ENCODE data around the gene SERPINA1.

Gene SERPINA1

DNA sequence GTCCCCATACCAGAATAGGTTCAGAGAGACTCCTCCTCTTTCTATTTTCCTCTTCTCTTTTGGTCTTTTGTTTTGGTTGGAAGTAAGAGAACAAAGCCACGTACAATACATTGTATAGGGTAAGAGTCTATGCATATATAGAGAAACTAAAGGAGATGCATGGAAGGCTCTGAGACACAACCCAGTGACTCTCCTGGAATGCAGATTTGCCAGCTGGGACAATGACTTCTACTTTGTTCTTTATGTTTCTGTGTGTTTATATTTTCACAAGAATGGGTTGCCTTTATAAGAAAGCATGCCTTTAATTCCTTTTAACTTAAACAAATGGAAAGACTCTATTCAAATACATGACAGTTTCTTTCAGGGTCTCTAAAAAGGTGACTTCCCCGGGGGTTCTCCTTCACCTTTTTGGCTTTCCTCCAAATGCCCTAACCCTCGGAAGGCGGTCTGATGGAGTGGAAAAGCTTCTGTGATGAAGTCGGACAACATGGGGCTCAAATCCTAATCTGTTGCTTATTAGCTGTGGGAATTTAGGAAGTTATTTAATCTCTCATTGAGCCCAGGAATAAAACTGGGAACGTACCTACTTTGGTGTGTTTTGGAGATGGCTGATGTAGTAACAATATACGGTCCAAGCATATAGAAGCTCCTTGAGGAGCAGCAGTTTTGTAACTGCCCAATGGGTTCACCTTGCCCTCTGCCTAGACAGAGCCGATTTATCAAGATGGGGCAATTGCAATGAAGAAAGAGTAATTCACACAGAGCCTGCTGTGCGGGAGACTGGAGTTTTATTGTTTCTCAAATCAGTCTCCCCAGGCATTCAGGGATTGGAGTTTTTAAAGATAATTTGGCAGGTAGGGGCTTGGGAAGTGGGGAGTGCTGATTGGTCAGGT is 9.1 kb upstream of the SERPINA1 start:
- DNase-seq (ENCODE audit: low read depth in 2 of 2): no peak

GRCh38 chr14:94396628-94397225 is 8.3 kb upstream of the SERPINA1 start:
- no peak for DNase-seq (ENCODE audit: low read depth in 2 of 2)

- no peak for DNase-seq (ENCODE audit: low read depth in 2 of 2)
Measured at GRCh38 chr14:94395888-94396574, 7.6 kb upstream of the SERPINA1 start.

- no peak for DNase-seq (ENCODE audit: low read depth in 2 of 2)
Measured at GRCh38 chr14:94395282-94395887, 7.0 kb upstream of the SERPINA1 start.

DNA sequence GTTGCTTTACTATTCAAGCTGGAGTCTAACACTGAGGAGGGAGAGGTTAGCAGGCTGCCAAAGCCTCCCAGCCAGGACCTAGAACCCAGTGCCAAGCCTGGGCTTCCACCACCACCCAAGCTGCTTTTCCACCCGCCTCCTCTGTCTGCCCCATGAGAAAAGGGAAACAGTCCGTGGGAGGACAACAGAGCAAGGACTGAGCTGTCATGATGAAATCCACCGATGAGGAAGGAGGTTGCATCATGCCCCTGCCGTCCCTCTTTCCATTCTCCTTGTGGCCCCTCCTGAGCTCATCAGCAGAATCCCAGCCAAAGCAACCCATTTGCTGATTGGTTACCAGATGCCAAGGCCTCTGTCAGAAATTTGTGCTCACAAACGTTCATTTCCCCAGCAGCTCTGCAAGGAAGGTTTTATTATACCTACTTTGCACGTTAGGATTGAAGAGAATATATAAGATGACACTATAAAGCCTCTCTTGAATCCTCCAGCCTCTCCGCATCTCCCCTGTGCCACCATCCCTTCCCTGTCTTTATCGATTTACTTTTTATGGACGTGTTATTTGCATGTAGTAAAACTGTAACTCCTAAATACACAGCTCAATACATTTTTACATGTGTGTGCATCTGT is 6.3 kb upstream of the SERPINA1 start:
- DNase-seq (ENCODE audit: low read depth in 2 of 2): no peak

- no peak for DNase-seq (ENCODE audit: low read depth in 2 of 2)
Measured at GRCh38 chr14:94394025-94394493, 5.7 kb upstream of the SERPINA1 start.

DNA sequence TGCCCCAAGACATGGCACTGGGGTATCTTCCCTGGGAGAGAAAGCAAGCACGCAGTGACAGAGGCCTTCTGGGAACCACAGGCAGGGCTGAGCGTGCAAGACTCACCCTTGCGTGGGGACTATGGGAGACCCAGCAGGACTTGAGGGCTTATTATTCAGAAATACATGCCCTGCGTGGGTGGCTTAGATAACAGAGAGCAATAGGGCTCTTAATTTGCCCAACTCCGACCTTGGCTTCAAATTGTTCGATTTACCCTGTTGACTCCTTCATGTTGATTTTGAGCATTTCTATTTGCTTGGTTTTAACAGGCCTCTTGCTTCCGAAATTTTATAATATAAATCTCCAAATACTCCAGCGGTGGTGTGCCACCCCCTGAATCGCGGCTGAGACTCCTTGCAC is 5.1 kb upstream of the SERPINA1 start:
- DNase-seq (ENCODE audit: low read depth in 2 of 2): no peak

DNA sequence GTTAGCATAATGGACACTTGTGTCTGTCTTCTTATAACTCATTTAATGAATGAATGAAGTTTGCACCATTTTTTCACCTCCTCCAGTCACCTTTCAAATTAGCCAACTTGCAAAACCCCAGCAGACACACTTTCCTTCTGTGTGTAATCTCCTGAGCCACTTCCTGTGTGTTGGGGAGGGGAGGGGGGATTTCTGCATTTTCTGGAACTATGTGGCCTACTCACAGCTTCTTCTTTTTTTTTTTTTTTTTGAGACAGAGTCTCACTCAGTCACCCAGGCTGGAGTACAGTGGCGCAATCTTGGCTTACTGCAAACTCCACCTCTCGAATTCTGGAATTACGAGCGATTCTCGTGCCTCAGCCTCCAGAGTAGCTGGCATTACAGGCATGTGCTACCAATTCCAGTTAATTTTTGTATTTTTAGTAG is 4.1 kb upstream of the SERPINA1 start:
- peak; percentile 40 to 47 for DNase-seq (ENCODE audit: low read depth in 2 of 2)

GRCh38 chr14:94391281-94391975 is 3.0 kb upstream of the SERPINA1 start:
- no peak for DNase-seq (ENCODE audit: low read depth in 2 of 2)

DNA sequence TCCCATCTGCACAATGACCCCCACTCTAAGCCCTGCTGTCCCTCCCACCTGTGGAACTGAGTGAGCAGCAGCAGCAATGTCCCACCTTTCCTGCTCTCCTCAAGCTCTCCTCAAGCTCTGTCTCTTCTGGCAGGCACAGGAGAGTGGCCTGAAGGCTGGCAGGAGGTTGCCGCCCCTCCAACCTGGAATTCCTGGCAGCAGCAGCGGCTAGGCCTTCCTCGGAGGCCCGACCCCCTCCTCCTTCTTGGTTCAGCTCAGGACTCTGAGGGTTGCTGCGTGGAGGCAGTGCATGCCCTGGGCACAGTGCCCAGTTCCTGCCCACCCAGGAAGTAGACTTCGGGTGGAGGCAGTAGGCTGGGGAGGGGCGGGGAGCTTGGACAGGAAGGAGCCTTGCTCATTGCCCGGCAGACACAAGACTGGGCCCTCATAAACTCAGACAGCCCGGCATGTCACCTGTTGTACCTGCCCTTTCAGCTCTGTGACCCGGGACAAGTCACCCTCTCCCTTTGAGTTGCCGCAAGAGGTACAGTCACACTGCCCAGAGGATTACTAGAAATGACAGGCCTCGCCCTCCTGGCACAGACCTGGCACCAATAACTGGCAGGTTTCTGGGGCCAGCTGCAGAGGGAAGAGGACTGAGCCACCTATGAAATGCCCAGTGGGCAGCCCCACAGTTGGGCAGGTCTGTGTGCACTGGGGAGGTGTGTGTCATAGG is 2.1 kb upstream of the SERPINA1 start:
- DNase-seq (ENCODE audit: low read depth in 2 of 2): no peak

DNA sequence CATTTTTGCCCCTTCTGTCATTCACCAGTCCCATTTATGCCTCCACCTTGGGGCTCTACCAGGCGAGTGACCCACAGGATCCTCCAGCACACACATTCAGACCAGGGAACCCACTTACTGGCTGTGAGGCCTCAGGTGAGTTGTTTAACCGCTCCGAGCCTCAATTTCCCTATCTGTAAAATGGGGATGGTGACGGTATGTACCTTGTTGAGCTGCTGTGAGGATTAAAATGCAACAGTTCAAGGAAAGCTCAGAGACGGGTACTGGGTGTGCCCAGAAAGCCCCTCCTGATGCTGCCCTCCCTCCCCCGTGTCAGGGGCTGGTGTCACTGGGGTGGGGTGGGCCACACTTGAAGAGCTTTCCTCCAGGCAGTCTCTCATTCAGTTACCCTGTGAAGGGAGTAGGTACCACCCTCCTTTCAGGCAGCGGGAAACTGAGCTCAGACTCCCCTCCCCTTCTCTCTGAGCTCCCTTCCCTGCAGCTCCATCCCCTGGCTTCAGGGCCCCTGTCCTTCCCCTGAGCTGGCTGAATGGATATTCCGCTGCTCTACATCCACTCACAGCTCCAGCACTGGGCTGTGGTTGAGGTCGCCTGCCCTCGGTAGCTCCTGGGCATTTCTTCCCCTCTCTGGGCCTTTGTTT is 1.4 kb upstream of the SERPINA1 start:
- DNase-seq (ENCODE audit: low read depth in 2 of 2): no peak

DNA sequence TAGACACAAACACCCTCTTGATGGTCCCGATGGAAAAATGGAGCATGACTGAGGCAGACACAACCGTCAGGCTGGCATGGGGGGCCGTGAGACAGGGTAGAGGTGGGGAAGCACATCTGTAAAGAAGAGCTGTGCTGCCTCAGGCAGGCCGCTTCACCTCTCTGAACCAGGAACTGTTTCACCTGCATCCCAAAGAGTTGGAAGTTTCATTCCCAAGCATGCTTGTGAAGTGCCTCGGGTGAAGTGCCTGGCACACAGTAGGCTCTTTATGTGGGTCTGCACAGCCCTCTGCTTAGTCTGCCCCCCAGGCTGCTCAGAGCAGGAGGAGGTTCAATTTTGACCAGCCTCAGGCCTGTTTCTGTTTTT is 685 bp upstream of the SERPINA1 start:
- no peak for DNase-seq (ENCODE audit: low read depth in 2 of 2)

- DNase-seq (ENCODE audit: low read depth in 2 of 2): no peak
Measured at GRCh38 chr14:94388027-94388383, 397 bp downstream of the SERPINA1 start.

DNA sequence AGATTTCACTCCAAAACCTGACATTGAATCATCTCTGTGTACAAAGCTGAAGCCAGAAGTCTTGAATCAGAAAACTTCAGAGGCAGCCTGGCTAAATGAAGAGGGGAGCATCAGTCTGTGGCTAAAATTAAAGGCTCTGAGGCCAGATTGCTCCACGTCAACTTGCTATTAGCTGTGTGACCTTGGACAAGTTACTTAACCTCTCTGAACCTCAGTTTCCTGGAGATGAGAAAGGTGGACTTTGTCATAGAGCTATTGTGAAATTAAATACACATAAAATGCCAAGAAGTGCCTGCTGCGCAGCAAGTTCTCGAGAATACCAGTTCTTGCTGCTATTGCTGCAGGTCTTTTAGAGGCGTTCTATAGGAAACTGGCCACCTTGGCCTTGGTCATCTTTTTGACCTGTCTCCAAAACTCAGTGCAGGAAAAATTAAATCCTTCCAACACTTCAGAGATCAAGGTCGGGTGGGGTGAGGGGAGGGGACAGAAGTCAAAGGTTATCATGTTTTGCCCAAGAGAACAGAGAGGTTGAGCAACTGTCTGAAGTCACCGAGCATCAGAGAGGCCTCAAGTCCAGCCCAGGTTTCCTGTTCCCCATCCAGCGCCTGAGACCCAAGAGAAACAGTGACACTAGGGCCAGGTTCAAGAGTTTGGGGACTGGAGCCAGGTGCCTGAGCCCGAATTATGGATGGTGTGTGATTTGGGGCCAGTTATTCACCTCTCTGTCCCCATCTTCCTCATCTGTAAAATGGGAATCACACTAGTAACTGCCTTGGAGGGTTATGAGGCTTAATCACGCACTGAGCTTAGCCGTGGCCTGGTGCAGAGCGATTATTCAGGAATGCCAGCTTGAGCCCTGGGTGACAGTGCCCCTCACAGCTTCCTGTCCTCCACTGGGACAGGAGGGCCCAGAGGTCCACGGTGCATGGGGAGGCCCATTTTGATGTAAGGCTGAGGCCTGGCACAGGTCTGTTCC is 1.1 kb downstream of the SERPINA1 start:
- no peak for DNase-seq (ENCODE audit: low read depth in 2 of 2)

- DNase-seq (ENCODE audit: low read depth in 2 of 2): no peak
Measured at GRCh38 chr14:94386085-94387031, 2.0 kb downstream of the SERPINA1 start.

GRCh38 chr14:94385553-94386057 is 2.8 kb downstream of the SERPINA1 start:
- no peak for DNase-seq (ENCODE audit: low read depth in 2 of 2)

GRCh38 chr14:94384342-94384741 is 4.1 kb downstream of the SERPINA1 start:
- no peak for DNase-seq (ENCODE audit: low read depth in 2 of 2)

Data from fibroblast of skin of left quadriceps (primary cell).